ENCODE measurements around the gene SGCD.

- TF ChIP-seq CTCF (IDR thresholded peaks at IDR 0.05) (no peak), POLR2A (IDR thresholded peaks at IDR 0.05) (no peak)
Observed at GRCh38 chr5:156758011-156758791, 431.2 kb downstream of the SGCD start.

Data from heart left ventricle (tissue), 13 donors.